GM06990 (cell line): ENCODE data around the gene FYN.
"Not testable (repeated sequence)": the region's sequence is repeated elsewhere in the genome, so short reads cannot be mapped to it uniquely, and the experiment has no call there.

Experiments
- DNase-seq: peaks from one replicate; pipeline ENCODE4 v3.0.0-alpha.2; 2011; ENCODE audit not compliant: insufficient read length; ENCODE audit errors: extremely low read depth
- H3K27me3 ChIP-seq: replicated peaks from 2 replicates; pipeline ENCODE4 v1.6.0; 2011; ENCODE audit warnings: low read length; ENCODE audit not compliant: control insufficient read depth, insufficient read depth
- H3K36me3 ChIP-seq: 2 replicates; pipeline ENCODE4 v1.5.1; 2011; ENCODE audit warnings: low read length; ENCODE audit not compliant: control insufficient read depth, insufficient read depth
- H3K4me3 ChIP-seq: replicated peaks from 2 replicates; pipeline ENCODE4 v1.5.1; 2011; ENCODE audit warnings: low read depth, mild to moderate bottlenecking, control low read depth, low read length
- CTCF ChIP-seq: IDR thresholded peaks from 2 replicates; pipeline ENCODE4 v1.5.1; 2011; ENCODE audit warnings: low read length, control low read depth, mild to moderate bottlenecking, inconsistent platforms; ENCODE audit not compliant: insufficient read depth, poor library complexity, severe bottlenecking

FYN gene

DNA sequence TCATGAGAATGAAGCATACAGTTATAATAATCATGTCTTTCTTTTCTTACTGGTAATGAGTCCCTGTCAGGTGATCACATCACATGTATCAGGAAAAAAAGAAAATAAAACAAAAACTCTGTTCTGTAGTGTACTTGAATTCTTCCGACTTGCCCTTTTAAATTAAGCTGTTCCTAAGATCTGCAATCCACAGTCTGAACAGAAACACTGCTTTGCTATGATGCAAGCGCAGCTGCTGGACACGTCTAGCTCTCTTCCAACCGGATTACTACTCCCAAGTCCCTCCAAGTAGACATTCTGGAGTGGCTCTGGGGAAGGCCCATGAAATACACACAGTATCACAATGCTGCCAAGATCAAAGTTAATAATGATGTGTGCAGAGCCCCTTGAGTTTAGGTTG lies 83.7 kb downstream of the FYN start:
- Histone ChIP-seq H3K27me3 (no peaks in the 10 kb centered on the region), H3K36me3 (no peaks in the 10 kb centered on the region), H3K4me3 (no peak overlapping the region)
- no peak for DNase-seq
- TF ChIP-seq CTCF = no peak

- Histone ChIP-seq H3K27me3 (no peaks in the 10 kb centered on the region), H3K4me3 (no peak overlapping the region), H3K36me3 (no peaks in the 10 kb centered on the region)
- TF ChIP-seq CTCF = no peak
- no peak for DNase-seq
Measured at GRCh38 chr6:111788379-111789276, 84.6 kb downstream of the FYN start.

DNA sequence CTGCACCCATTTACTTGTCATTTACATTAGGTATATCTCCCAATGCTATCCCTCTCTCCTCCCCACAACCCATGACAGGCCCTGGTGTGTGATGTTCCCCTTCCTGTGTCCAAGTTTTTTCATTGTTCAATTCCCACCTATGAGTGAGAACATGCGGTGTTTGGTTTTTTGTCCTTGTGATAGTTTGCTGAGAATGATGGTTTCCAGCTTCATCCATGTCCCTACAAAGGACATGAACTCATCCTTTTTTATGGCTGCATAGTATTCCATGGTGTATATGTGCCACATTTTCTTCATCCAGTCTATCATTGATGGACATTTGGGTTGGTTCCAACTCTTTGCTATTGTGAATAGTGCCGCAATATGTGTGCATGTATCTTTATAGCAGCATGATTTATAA lies 87.1 kb downstream of the FYN start:
- not testable (repeated sequence) for H3K27me3 ChIP-seq, H3K4me3 ChIP-seq, H3K36me3 ChIP-seq, DNase-seq

- Histone ChIP-seq H3K4me3 (no peak overlapping the region), H3K27me3 (no peaks in the 10 kb centered on the region), H3K36me3 (no peaks in the 10 kb centered on the region)
- DNase-seq = no peak
- TF ChIP-seq CTCF = no peak
Measured at GRCh38 chr6:111784433-111784832, 88.8 kb downstream of the FYN start.

DNA sequence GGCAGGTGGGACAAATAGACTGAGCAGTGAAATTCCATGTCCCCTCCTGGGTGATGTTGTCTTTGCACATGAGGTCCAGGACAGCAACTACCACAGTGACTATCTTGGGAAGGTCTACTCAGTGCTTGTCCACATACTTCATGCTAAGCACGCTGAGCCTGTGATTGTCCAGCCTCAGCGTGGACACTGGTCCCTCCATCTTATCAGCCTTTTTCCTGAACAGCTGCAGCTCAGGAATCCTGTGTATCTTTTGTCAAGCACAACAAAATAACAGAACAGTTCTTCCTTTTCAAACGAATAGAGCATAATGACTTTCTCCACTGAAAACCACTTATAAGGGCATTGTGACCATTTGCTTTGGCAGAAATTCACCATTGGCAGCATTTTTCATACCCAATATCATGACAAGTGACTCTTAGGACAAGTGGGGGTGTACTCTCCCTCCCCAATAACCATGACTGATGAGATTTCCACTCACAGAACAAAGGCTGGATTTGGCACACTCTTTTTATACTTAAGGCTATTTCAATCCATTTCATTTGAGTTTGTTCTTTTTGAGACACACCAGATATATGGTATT lies 90.3 kb downstream of the FYN start:
- DNase-seq = no peak
- H3K27me3 ChIP-seq = no peaks in the 10 kb centered on the region
- no peaks in the 10 kb centered on the region for H3K36me3 ChIP-seq
- TF ChIP-seq CTCF = no peak
- no peak overlapping the region for H3K4me3 ChIP-seq

DNA sequence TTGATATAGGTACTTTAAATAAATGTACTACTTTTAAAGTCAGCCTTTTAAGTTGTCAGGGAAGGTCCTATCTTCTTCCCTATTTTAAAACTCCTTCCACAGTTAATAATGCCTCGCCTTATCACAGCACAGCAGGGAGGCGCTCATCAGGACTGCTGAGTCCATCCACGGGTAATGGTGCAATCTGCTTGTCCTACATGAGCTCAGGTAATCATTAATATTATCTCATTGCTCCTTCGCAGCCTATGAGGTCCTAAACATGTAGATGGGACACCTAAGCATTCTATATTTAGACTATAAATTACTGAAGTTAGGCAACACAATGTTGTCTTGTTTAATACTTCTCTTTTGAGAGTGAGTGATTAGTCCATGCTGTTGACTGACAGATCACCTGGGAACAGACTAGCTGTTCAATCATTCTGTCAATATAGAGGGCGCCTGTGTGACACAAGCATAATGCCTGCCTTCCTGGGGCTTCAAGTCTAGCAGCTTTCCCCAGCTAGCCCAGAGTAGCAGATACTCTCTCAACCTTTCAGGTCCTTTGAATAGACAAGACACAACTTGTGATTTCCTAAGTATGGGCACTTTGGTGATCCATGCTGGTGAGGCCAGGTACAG lies 91.0 kb downstream of the FYN start:
- no peak overlapping the region for H3K4me3 ChIP-seq

More for the DNA sequence above, 91.0 kb downstream of the FYN start:
- no peak for TF ChIP-seq CTCF
- H3K36me3 ChIP-seq = no peaks in the 10 kb centered on the region
- DNase-seq = no peak
- H3K27me3 ChIP-seq = no peaks in the 10 kb centered on the region
